GM19455 (cell line): ENCODE results near the gene GAA.

Experiments
- ATAC-seq: cut with Tn5 transposase; IDR thresholded peaks from one replicate; pipeline ENCODE4 v1.9.1; 2021; ENCODE audit not compliant: unreplicated experiment

The GAA gene

DNA sequence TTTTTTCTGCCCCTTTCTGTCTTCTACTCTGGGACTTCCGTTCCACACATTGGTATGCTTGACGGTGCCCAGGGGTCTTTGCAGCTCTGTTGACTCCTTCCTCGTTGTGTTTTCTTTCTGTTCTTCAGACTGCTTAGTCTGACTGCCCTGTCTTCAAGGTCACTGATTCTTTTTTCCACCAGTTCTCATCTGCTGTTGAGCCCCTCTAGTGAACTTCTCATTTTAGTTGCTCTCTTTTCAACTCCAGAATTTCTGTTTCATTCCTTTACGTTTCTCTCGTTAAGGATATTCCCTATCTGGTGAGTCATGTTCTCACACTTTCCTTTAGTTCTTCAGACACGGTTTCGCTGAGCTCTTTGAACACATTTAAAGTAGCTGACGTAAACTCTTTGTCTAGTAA, 13.8 kb downstream of the GAA start:
- ATAC-seq, result no peak

- no peak for ATAC-seq
Observed at GRCh38 chr17:80116276-80116920, 15.0 kb downstream of the GAA start.

DNA sequence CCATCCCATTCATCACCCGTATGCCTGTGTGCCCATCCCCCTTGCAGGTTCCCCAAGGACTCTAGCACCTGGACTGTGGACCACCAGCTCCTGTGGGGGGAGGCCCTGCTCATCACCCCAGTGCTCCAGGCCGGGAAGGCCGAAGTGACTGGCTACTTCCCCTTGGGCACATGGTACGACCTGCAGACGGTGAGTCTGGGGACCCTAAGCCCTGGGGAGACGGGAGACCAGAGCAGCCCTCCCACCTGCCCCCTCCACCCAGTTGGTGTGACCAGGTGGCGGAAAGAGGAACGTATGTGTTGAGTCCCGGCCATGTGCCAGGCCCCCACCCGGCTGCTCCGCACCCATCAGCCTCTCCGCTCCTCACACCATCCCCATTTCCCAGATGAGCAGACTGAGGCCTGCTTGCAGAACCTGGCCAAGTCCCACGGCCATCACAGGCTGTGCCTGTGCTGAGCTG, 15.6 kb downstream of the GAA start:
- ATAC-seq, result no peak

DNA sequence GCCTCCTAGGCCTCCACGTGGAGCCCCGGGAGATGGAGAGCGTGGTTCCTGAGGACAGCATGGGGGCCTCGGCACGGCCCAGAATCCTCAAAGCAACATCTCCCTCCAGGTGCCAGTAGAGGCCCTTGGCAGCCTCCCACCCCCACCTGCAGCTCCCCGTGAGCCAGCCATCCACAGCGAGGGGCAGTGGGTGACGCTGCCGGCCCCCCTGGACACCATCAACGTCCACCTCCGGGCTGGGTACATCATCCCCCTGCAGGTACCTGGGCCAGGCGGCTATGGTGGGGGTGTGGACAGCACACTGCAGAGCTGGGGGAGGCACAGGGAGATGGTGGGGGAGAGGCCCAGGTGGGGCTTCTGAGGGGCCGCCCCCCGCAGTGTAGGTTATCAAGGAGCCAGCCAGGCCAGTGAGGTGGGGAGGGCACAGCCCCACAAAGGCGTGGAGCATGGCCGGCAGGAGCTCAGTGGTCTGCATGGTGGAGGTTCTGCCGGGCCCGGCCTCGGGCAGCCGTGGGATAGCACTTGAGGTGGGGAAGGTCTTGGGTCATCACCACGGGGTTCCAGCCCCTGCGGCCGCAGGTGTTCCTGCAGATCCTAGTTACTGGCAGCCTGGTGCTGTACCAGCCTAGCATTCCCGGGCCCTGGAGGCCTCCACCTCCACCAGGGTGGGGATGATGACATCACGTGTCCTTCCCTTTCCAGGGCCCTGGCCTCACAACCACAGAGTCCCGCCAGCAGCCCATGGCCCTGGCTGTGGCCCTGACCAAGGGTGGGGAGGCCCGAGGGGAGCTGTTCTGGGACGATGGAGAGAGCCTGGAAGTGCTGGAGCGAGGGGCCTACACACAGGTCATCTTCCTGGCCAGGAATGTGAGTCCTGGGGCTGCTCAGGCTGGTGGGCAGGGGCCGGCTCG, 16.4 kb downstream of the GAA start:
- no peak for ATAC-seq

DNA sequence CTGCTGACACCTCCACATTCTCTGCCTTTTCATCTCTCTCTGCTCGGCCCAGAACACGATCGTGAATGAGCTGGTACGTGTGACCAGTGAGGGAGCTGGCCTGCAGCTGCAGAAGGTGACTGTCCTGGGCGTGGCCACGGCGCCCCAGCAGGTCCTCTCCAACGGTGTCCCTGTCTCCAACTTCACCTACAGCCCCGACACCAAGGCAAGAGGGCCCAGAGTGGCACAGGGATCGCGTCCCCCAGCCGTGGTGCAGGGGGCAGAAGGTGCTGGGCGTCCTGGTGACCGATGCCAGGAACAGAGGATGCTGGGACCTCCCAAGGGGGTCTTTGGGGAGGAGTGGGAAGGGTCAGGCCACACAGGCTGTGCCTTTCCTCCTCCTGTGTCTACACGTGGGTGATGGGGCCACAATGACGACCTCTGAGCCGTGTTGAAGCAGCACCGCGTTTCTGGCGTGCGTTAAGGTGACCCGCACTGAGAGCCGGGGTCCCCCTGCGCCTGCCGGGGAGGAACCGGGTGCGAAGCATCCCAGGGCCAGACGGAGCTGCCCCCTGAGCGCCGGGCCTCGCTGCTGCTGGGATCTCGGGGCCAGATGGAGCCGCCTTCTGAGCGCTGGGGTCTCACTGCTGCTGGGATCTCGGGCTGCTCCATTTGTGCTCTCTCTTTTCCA, 17.4 kb downstream of the GAA start:
- no peak for ATAC-seq

GRCh38 chr17:80119271-80119791, 17.9 kb downstream of the GAA start:
- ATAC-seq, result no peak

DNA sequence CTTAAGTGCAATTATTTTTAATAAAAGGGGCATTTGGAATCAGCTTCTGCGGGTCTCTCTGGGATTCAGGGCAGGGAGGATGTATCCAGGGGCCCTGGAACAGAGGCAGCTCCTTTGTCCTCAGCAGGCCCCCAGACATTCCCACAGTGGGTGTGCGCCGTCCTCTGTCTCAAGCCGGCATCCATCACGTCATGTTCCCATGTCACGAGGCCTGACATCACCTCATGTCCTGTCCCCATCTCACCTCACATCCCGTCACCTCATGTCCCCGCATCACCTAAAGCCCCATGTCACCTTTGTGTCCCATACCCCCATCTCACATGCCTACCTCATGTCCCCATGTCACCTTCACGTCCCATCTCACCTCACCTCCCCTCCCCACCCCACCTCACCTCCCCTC, 18.5 kb downstream of the GAA start:
- ATAC-seq, result no peak

DNA sequence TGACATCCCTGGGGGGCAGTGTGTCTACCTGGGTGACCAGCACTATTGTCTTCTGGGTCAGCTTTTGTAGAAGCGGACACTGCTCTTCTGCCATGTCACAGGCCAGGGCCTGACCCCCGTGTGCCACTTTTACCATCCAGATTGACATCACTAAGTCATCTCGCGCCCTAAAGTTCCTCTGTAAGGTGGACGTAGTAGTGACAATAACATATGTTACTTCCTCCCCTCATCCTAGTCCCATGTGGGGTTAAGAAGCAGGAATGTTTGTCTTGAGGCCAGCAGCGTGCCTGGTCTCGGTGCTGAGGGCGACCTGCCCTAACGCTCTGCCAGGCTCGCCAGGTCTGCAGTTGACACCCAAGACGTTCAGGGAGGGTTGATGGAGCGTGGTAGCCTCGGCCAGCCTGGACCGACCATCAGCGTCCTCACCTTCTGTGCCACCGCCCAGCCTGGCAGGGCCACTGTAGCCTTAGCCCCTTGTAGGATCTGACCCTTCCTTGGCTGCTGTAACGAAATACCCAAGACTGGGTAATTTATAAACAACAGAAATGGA, 20.7 kb downstream of the GAA start:
- ATAC-seq, result no peak

DNA sequence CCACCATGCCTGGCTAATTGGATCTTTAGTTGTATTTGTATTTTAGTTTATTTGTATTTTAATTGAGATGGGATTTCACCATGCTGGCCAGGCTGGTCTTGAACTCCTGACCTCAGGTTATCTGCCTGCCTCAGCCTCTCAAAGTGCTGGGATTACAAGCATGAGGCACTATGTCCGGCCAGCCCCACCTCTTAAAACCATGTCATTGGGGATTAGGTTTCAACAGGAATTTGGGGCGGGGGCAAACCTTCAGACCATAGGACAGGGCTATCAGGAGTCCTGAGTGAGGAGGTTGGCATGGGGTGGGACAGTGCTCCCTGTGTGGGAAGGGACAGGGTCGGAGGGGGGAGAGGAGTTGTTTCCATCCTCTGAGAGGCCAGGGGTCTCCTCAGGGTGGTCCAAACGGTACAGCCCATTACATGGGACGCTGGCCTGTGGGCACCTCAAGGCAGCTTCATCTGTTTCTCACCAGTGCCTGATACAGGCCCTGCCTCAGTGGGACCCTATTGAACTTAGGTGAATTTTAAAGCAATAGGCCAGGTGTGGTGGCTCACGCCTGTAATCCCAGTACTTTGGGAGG, 21.6 kb downstream of the GAA start:
- no peak for ATAC-seq

- no peak for ATAC-seq
Observed at GRCh38 chr17:80123791-80124190, 22.4 kb downstream of the GAA start.

DNA sequence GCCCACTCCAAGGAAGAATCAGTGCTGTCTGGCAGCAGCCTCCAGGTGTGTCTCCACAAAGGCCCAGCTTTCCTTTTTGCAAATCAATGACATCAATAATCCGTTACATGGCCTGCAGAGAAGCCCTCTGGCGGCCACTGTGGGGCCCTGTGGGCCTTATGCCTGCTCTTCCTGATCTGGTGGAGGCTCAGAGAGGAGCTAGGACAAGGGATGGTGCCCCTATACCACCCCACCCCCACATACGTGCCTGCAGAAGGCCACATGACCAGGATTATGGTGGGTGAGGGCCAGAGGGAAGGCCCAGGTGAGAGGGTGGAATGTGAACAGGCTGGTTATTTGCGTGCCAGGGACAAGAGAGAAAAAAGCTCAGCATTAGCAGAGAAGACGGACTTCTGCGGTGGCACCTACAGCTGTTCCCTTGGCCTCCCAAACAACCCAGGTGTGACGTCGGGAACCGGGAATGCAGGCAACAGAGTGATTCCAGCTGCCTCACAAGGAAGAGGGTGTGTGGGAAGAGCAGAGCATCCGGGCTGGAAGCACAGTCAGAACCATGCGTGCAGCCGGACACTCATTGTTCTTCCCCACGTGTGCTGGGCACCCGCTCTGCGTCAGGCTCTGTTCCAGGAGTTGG, 23.1 kb downstream of the GAA start:
- ATAC-seq, result no peak

- no peak for ATAC-seq
Observed at GRCh38 chr17:80125656-80126448, 24.5 kb downstream of the GAA start.

- ATAC-seq, result no peak
Observed at GRCh38 chr17:80126449-80126715, 25.0 kb downstream of the GAA start.

DNA sequence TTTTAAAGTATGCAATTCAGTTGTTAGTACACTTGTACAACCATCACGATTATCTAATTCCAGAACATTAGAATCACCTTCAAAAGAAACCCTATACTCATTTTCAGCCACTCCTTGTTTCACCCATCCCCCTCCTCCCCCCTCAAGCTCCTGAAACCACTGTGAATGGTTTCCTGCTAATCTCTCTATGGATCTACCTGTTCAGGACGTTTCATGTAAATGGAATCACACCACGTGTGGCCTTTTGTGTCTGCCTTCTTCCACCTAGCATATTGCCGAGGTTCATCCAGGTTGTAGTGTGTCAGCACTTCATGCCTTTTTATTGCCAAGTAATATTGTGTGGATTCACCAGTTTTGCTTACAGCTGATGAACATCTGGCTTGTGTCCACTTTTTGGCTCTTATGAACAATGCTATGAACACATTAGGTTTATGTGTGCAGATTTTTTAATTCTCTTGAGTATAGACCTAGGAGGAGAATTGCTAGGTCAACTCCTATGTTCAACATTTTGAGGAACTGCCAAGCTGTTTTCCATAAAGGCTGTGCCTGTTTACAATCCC, 27.7 kb downstream of the GAA start:
- no peak for ATAC-seq

- ATAC-seq, result no peak
Observed at GRCh38 chr17:80130992-80131391, 29.6 kb downstream of the GAA start.

DNA sequence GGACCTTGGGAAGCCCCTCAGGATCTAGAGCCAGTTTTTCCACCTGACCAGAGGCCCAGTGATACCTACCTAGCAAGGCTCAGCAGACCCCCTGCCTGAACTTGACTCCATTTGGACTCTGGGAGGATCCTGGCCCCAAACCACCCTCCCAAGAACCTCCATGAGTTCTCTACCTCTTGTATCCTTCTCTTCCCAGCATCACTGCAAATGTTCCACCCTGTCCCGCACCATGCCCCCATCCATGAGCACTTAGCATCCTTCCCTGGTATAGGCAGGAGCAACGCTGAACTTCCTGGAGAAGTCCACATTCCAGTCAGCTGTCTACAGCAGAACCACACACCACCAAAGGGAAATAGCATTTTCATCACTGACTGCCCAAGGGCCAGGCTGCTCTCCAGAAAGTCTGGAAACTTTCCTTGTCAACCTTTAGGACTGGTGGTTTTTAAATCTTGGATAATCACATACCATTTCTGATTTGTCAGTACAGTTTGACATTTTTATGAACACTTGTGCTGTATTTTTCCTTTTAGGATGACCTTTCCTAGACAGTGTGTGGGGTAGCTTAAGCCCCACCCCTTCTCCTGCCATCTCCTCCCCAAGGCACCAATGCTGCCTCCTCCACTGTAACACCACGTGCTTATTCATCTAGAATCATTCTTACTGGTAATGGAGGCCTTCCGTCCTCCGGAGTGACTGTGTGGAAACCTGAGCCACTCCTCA, 31.7 kb downstream of the GAA start:
- no peak for ATAC-seq

DNA sequence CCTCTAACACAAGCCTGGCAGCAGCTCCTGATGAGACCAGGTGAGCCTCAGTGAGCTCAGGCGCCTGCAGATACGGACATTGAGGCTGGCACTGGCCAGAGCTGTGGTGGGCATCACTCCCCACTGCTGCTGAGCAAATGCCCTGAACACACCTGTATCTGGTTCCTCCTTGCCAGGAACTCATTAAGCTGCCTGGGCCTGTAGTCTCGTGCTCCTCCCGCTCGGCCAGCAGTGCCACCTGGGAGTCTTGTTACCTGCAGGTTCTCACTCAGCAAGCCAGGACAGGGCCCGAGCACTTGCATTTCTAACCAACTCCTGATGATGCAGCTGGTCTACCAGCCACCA, 32.2 kb downstream of the GAA start:
- ATAC-seq, result no peak

DNA sequence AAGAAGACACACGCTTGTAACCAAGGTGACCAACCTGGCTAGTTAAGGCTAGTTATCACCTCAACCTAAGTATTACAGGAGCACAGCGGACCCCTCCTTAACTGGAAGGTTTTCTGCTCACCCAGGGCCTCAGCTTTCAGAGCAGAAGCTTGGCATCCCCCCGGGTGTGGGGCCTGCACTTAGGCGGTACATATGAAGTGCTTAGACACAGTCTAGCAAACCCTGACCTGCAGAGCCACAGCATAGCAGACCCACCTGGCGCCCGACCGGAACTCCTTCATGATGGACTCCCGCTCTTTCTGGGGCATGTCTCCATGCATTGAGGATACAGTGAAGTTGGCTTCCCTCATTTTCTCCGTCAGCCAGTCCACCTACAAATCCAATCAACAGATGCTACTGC, 35.8 kb downstream of the GAA start:
- no peak for ATAC-seq

- ATAC-seq, result no peak
Observed at GRCh38 chr17:80138856-80139426, 37.6 kb downstream of the GAA start.
